ENCODE data around the gene SETD5.

DNA sequence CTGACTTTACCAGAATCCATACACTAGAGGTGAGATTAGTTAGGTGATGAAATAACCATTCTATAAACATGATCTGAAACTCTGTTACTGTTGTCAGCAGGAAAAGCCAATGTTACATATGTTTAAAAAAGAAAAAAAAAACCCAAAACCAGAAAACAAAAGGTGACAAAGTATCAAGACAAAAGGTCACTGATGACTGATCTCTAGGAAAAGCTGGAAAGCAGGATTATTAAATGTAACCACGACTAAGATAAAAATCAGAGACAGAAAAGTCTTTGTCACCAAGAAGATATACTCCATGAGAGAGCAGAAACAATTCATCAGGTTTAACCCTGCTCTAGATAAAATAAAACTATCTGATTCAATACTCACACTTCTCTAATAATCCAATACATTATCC lies 5.4 kb upstream of the SETD5 start:
- TF ChIP-seq, protein P1, sequence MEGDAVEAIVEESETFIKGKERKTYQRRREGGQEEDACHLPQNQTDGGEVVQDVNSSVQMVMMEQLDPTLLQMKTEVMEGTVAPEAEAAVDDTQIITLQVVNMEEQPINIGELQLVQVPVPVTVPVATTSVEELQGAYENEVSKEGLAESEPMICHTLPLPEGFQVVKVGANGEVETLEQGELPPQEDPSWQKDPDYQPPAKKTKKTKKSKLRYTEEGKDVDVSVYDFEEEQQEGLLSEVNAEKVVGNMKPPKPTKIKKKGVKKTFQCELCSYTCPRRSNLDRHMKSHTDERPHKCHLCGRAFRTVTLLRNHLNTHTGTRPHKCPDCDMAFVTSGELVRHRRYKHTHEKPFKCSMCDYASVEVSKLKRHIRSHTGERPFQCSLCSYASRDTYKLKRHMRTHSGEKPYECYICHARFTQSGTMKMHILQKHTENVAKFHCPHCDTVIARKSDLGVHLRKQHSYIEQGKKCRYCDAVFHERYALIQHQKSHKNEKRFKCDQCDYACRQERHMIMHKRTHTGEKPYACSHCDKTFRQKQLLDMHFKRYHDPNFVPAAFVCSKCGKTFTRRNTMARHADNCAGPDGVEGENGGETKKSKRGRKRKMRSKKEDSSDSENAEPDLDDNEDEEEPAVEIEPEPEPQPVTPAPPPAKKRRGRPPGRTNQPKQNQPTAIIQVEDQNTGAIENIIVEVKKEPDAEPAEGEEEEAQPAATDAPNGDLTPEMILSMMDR (conservative IDR thresholded peaks at IDR 0.05 in 1 of 2, IDR thresholded peaks at IDR 0.05 in 1 of 2; ENCODE audit: low read depth in 1 of 2, low read length in 2 of 2): no peak
- no peak for TF ChIP-seq EZH2 (IDR thresholded peaks at IDR 0.05; ENCODE audit: low read length, missing control alignments)

Data from fibroblast of lung (primary cell).